CD4-positive, alpha-beta T cell treated with Interferon alpha-2 for 1 hour (primary cell): ENCODE results near the gene NPPA.
"Not testable (repeated sequence)": the region's sequence is repeated elsewhere in the genome, so short reads cannot be mapped to it uniquely, and the experiment has no call there.

Source experiments
- DNase-seq, 2 donors: peaks; one replicate each; pipeline ENCODE4 v3.0.0-alpha.2; 2020 to 2022

Gene NPPA

DNA sequence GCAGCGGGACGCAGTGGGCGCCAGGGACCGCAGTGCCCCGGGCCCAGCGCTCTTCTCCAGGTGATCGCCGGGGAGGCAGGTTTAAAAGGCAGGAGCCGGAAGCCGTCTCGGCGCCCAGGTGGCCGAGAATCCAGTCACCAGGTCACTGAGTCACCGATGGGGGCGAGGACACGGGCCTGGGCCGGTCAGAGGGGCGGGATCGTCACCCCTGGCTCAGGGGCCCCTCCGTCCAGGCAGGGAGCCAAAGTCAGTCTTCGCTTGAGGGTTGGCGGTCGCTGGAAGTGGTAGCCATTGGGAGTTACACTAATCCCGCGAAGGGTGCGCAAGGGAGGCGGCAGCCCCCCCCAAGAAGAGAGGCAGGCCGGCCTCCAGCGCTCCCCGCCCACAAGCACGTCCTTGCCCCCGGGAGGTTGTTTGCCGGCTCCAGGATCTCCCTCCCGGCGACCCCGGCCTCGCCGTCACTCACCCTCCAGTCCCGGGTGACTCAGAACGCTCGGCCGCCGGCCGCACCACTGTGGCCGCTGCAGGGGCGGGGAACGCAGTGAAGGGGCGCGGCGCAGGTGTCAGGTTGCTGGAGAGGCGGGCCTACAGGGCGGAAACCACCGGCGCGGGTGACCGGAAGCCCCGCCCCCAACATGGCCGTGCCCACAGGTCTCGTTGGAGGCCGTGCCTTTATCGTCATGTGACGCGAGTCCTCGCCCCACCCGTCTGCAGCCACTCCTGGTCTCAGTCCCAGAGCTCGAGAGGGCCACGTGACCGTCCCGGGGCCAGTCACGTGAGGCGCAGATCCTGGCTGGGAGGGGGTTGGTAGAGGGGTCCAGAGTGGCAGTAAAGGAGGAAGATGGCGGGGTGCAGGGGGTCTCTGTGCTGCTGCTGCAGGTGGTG lies 41.9 kb downstream of the NPPA start, which contains the start of the genes CLCN6 and MTHFR:
TSS of gene CLCN6 (plus strand) at position 770 of the 885 bp plus-strand sequence. CDS start at position 842, 72 bp downstream.
TSS of gene MTHFR (minus strand) at position 543 of the 885 bp plus-strand sequence. CDS start 2,848 bp downstream, outside the sequence.
- DNase-seq: peak; percentile 98

DNA sequence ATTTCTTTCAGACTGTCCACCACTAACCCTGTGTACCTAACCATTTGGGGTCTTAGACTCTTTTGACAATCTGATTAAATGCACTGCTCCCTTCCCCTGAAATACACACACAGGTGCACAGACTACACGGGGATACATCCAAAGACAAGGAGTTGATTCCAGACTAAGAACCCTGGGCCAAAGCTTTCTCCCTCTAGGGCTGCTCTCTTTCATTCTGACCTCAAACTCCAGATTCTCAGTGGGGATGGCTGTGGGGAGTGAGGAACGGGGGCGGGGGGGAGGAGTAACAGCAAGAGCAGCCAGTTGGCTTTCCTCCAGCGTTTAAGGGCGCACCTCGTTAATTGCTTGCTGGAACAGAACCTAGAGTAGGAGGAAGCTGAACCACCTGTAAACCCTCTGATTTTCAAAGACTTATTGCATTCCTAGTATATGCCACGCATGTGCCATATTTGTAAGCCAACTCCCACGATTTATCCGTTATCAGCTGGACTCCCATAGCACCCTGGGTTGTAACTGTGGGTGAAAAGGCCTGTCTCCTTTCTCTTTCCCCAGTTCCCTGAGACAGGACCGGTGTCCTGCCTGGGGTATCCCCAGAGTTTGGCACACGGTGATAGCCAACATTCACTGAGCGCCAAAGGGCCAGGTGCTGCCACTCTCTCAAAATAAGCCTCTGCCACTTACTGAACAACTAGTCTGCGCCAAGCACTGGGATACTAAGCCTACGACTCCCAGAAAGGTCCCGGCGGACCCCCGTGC lies 42.7 kb downstream of the NPPA start:
- DNase-seq: peak in 1 of 2 donors; percentile 39

GRCh38 chr1:11803924-11804665 lies 43.5 kb downstream of the NPPA start:
- not testable (repeated sequence) for DNase-seq

- DNase-seq: peak; percentile 80 to 83
Measured at GRCh38 chr1:11802973-11803885, 44.4 kb downstream of the NPPA start.

- peak in 1 of 2 donors; percentile 17 for DNase-seq
Measured at GRCh38 chr1:11802616-11802972, 45.0 kb downstream of the NPPA start.

DNA sequence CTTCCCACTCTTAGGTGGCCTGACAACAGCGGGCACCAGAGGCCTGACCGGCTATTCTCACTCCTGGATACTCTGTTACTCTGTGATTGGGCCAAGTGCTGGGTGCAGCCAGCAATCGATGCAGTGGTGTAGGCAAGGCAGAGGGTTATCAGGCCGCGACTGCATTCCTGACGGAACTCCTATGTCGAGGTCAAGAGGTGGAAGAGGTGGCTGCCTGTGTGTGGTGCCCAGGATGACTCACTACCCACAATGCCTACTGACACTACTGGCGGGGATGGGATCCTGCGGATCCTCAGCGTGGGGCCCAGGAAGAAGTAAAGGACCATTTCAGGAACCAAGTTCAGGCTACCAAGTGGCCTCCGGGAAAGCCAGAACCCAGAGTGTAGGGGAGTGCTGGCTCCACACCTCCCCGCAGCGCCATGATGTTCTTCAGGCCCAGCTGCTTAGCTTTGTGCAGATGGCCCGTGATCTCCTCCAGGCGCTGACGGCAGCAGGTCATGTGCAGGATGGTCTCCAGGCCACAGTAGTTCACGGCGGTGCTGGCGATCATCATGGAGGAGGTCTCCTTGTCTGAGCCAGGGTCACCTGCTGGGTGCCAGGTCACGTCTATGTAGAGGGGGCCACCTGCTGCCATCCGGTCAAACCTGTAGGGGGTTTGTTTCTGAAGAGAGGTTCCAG lies 46.7 kb downstream of the NPPA start:
- DNase-seq: no peak

- no peak for DNase-seq
Measured at GRCh38 chr1:11800391-11800755, 47.2 kb downstream of the NPPA start.

DNA sequence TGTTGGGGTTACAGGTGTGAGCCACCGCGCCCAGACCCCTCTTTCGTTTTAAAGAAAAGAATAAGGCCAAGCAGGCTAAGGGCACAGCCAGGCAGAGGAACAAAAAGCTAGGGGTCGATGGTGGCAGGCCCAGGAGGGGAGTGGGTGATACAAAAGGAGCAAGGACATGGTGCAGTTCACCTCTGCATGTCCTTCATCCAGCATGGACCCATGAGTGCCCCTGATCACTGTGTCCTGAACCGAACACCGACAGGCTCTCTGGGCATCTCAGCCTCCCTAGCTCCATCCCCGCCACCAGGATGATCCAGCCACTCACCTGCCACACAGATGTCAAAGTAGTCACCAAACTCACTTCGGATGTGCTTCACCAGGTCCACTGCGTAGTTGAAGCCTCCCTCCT lies 47.7 kb downstream of the NPPA start:
- DNase-seq: no peak

DNA sequence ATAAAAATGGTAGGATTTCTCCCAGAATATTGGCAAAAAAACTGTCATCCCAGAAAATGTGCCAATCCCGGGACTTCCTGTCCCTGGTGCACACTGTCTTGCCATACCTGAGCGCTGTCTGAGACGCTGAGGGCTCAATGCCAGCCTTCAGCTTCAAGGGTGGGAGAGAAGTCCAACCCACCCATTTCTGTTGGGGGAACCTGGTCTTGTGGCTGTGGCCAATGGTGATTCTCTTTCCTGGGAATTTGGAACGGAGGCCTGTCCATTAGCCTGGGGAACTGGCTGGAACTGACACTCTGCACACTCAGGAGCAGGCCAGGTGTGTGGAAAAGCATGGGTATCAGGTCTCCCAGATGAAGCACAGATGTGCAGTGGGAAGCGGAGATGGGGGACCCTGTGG lies 48.5 kb downstream of the NPPA start:
- no peak for DNase-seq

DNA sequence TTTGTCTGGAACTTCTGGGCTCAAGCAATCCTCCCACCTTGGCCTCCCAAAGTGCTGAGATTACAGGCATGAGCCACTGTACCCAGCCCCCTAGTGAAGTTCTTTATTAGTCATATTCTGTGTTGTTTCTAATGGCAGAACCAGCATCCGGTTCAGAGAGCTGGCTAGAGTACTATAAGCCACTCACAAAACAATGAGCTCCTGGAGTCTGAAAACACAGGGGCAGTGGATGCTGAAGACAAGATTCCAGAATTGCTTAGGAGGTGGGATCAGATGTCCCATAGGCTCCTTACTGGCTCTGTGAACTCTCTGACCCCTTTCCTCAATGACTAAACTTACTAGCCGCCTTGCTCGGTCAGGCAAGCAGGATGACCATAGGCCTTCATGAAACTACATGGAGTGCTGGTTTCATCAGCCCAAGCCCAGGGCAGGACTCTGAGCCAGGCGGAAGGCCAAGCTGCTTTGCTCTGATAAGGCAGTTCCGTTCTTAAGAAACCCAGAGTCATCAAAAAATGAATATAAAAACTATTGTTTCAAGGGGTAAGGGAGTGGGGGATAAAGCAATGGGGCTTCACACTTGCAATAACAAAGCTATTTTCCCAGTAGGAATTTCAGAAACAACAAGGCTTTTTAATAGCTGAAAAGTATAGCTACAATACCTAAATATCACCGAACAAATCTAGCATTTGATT lies 49.9 kb downstream of the NPPA start:
- no peak for DNase-seq

DNA sequence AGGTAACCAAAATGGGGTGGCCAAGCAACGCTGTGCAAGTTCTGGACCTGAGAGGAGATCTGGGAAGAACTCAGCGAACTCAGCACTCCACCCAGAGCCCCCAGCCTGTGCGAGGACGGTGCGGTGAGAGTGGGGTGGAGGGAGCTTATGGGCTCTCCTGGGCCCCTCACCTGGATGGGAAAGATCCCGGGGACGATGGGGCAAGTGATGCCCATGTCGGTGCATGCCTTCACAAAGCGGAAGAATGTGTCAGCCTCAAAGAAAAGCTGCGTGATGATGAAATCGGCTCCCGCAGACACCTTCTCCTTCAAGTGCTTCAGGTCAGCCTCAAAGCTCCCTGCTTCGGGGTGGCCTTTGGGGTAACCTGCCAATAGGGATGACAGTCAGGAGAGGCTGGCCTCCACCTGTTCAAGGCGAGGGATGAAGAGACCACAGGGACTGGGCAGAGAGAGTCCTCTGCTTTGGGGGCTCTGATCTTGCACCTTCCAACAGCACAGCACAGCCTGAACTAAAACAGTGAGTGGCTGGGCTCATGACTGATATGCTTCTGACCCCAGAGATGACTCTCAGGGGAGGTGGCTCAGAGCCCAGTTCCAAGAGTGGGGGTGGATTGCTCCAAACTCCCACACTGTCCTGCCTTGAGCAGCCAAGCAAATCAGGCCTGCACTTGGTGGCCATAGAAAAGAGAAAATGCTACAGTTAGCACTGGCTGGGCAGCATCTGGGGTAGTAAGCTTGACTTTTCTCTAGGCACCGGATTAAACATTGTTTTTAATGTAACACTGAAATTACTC lies 51.4 kb downstream of the NPPA start:
- no peak for DNase-seq
